Hindlimb muscle (tissue), 1 donor: ENCODE measurements around the gene KRI1. TPM values are rescaled to one million over a fixed set of nuclear protein-coding genes. Genes with fewer than 3 reads are reported as not detected.
"Not testable (repeated sequence)": the region's sequence is repeated elsewhere in the genome, so short reads cannot be mapped to it uniquely, and the experiment has no call there.

Source experiments
- DNase-seq: peaks from one replicate; pipeline ENCODE4 v3.0.0-alpha.2; 2013
- polyA plus RNA-seq: library from polyadenylated mRNA; unstranded; fragments of 120-200 nt; gene quantifications from one replicate; pipeline ENCODE4 v1.2.1, GENCODE V29; 2013; ENCODE audit not compliant: insufficient read length

Gene KRI1
- polyA plus RNA-seq, 1 donor = 27.5 TPM

DNA sequence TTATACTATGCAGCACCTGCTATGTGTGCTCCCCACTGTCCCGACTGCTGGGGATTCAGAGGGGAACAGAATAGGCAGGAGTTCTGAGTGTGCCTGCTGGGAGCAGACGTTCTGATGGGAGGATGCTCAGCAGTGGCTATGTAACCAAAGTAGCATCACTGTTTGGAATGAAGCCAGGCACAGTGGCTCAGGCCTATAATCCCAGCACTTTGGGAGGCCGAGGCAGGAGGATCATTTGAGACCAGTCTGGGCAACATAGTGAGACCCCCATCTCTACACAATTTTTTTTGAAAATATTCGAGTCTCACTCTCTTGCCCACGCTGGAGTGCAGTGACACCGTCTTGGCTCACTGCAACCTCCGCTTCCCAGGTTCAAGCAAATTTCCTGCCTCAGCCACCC lies 16.1 kb downstream of the KRI1 start:
- no peak for DNase-seq

DNA sequence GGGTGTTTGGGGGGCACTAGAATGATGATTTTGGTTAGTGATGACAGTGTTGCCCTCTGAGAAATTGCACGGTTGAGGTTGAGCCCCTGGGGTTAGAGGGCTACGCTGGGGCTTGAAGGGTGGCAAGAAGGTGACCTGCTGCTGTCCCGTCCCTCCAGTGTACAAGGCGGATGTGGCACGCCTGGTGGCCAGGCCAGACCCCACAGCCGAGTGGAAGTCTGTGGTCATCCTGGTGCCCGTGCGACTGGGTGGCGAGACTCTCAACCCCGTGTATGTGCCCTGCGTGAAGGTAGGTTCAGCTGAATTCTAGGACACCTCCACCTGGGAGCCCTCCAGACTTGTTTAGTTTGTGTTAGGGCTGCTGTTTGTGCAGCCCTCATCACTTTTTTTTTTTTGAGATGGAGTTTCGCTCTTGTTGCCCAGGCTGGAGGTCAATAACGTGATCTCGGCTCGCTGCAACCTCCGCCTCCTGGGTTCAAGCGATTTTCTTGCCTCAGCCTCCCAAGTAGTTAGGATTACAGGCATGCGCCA lies 17.0 kb downstream of the KRI1 start:
- no peak for DNase-seq

DNA sequence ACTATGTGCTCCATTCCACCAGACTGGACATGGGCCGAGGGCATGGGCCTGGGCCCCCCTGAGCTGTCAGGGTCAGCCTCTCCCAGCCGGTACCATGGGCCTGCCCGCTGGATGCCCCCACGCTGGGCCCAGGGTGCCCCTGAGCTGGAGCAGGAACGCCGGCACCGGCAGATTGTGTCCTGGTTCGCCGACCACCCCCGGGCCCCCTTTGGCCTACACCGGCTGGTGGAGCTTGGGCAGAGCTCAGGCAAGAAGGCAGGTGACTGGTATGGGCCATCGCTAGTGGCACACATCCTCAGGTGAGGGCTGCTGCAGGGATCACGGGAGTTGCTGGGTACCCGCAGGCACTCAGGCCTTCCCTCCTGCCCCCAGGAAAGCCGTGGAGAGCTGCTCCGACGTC lies 19.0 kb downstream of the KRI1 start:
- DNase-seq = no peak

DNA sequence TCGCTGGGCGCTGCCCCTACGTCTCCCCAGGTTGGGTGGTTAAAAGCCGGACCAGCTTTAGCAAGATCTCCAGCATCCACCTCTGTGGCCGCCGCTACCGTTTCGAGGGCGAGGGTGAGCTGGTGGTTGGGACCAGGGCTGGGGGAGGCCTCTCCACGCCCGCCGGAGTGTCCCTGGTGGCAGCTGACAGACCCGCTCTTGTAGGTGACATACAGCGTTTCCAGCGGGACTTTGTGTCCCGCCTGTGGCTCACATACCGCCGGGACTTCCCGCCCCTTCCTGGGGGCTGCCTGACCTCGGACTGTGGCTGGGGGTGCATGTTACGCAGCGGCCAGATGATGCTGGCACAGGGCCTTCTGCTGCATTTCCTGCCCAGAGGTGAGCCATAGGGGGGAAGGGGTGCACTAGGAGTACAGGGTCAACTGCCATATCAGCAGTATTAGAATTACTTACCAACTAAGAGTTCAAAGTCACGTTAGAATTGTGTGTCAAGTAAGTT lies 21.0 kb downstream of the KRI1 start:
- no peak for DNase-seq

DNA sequence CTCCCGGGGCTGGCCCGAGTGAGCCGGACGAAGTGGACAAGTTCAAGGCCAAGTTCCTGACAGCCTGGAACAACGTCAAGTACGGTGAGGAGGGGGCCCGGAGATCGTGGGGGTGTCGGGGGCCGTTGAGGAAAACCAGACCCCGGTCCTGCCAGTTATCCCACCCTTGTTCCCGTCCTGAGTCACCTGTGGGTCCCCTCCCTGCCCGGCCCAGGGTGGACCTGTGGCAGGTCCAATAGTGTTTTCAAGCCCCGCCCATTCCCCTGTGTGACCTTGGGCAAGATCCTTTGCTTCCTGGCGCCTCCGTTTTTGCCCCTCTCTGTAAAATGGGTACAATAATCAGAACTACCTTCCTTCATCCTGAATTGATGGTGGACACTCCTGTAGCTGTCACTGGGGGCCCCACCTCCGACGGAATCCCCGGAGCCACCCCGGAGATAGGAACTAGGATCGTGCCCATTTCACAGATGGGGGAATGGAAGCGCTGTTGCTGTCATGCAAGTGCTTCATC lies 21.5 kb downstream of the KRI1 start:
- DNase-seq = no peak

DNA sequence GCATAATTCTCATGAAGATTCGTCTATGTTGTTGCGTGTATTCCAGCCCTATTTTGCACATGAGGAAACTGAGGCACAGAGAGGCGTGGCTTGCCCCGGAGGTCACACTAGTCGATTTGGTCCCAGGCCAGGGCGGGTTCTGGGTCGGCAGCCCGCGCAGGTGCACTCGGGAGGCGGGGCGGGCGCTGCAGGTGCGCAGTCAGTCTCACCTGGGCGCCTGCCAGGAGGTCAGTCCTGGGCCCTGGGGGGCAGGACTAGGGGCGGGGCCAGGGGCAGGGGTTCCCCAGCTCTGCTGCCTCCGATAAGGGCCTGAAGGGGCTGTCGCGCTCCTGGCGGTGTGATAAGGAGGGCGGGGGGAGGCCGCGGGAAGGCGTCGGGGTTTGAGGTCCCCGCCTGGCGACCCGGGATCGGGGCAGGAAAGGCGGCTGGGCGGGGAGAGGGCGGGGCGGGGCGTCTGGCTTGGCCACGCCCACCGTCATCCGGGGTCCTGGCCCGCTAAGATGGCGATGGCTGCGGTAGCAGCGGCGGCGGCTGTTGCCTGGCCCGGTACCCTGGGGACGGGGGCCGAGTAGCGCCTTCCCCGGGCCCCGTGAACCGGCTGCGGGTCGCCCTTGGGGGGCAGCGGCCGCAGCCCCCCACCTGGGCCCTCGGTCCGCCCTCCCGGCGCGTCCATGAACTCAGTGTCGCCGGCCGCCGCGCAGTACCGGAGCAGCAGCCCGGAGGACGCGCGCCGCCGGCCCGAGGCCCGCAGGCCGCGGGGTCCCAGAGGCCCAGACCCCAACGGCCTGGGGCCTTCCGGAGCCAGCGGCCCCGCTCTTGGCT lies 22.2 kb downstream of the KRI1 start, which contains the start of gene ATG4D:
Gene ATG4D, plus strand, starts transcription at position 485 of the 822 bp plus-strand sequence. Its CDS starts 187 bp downstream, at position 672.
- peak; percentile 71 for DNase-seq

DNA sequence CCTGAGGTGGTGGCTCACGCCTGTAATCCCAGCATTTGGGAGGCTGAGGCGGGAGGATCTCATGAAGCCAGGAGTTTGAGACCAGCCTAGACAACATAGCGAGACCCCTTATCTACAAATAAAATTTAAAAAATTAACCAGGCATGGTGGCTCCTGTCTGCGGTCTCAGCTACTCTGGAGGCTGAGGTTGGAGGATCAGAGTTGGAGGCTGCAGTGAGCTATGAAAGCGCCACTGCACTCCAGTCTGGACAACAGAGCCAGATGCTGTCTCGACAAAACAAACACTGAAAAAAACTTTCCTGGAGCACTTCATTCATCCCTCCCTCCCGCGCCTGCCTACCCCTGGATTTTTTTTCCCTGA lies 22.8 kb downstream of the KRI1 start:
- DNase-seq = no peak

DNA sequence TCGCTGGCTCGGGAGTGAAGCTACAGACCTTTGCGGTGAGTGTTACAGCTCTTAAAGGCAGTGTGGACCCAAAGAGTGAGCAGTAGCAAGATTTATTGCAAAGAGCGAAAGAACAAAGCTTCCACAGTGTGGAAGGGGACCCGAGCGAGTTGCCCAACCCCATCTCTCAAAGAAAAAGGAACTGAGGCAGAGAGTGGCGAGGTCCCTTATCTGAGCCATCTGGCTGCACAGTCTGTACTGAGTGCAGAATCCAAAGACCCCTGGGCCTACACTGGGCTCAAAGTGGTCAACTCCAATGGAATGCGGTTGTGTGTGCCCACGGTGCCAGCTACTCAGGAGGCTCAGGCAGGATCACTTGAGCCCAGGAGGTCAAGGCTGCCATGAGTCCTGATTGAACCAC lies 26.8 kb downstream of the KRI1 start:
- not testable (repeated sequence) for DNase-seq

DNA sequence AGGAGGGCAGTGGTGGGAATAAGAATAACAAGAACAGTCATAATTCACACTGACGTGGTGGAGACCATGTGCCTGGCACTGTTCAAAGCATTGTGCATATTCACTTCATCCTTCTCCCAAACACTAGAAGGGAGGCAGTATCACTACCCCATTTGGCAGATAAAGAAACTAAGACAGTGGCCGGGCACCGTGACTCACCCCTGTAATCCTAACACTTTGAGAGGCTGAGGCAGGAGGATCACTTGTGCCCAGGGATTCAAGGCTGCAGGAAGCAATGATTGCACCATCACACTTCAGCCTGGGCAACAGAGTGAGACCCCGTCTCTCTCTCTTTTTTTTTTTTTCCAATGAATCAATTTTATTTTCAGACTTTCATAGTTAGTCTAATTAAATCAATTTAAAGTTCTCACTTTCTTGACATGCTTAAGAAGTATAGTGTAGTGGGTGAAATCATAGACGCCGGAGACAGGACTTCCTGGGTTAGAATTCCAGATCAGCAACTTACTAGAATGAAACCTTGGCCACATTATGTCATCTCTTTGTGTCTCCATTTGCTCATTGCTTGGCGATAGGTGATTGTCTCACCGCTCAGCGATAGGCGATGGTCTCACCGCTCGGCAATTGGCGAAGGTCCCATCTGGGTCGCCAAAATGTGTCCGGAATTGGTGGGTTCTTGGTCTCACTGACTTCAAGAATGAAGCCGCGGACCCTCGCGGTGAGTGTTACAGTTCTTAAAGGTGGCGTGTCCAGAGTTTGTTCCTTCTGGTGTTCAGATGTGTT lies 27.4 kb downstream of the KRI1 start:
- no peak for DNase-seq

DNA sequence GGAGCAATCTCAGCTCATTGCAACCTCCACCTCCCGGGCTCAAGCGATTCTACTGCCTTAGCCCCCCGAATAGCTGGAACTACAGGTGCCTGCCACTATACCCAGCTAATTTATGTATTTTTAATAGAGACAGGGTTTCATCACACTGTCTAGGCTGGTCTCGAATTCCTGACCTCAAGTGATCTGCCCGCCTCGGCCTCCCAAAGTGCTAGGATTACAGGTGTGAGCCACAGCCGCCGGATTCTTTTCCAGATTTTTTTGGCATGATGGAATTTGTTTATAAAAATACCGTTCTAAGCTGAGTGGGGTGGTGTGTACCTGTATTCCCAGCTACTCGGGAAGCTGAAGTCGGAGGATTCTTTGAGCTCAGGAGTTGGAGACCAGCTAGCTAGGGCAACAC lies 28.1 kb downstream of the KRI1 start:
- DNase-seq = no peak

DNA sequence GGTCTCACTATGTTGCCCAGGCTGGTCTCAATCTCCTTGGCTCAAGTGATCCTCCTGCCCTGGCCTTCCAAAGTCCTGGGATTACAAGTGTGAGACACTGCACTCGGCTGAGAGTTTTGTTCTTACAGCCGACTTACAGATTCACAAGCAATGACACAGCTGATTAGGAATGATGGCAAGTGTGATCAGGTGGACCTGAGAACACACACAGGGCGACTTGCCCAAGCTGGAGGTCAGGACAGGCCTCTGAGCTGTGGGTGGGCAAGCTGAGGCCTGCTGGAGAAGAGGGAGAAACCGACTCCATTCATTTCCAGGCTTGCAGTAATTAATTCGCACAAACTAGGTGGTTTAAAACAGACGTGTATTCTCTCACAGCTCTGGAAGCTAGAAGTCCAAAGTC lies 30.2 kb downstream of the KRI1 start:
- DNase-seq = no peak

DNA sequence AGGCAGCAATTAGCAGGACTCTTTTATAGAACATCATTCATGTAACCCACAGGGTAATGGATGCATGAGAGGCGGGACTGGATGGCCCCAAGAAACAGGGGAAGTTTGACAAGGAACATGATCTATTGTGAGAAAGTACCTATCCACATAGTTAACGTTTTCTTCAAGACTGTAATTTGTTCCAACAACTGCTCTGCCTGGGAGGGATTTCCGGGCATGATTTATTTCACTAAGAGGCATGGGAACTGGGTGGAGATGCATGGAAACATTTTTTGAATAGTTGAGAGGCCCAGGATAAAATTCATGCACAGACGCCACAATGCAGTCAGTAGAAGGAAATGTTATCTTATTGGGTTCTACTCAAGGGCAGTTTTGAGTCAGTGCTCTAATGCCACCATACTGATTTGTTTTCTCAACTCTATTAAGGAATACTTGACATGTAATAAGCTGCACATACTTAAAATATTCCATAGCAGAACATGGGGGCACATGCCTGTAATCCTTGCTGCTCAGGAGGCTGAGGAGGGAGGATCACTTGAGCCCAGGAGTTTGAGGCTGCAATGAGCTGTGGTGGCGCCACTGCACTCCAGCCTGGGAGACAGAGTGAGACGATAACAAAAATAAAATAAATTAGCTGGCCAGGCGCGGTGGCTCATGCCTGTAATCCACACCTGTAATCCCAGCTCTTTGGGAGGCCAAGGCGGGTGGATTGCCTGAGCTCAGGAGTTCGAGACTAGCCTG lies 32.0 kb downstream of the KRI1 start:
- no peak for DNase-seq

DNA sequence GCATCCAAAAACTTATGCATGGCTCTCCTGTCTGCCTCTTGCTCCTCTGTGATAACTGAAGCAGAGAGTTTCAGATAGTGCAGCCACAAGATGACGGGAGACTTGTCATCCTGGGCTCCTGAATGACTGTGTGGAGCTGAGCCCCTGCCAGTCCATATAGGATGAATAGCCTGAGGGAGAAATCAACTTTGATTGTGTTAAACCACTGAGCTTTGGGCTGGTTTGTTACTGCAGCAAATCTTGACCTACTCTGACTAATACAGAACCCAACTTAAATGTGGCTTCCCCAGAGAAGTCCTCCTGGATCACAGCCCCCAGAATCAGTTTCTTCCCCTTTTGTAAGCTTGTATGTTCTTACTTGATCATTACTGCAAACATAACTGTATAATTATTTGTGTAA lies 33.4 kb downstream of the KRI1 start:
- DNase-seq = no peak

DNA sequence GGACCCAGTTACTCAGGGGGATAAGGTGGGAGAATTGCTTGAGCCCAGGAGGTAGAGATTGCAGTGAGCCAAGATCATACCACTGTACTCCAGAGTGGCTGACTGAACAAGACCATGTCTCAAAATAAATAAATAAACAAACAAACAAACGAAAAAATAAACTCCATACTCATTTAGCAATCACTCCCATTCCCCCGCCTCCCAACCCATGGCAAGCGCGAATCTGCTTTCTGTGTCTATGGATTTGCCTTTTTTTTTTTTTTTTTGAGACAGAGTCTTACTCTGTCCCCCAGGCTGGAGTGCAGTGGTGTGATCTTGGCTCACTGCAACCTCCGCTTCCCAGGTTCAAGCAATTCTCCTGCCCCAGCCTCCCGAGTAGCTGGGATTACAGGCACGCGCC lies 38.9 kb downstream of the KRI1 start:
- not testable (repeated sequence) for DNase-seq

DNA sequence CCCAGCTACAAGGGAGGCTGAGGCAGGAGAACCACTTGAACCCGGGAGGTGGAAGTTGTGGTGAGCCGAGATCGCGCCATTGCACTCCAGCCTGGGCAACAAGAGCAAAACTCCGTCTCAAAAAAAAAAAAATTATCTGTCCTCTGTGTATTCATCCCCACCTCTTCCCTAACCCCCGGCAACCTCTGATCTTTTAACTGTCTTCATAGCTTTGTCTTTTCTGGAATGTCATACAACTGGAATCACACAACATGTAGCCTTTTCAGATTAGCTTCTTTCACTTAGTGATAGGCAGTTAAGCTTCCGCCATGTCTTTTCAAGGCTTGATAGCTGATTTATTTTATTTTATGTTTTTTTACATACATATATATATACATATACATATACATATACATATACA lies 40.2 kb downstream of the KRI1 start:
- no peak for DNase-seq

DNA sequence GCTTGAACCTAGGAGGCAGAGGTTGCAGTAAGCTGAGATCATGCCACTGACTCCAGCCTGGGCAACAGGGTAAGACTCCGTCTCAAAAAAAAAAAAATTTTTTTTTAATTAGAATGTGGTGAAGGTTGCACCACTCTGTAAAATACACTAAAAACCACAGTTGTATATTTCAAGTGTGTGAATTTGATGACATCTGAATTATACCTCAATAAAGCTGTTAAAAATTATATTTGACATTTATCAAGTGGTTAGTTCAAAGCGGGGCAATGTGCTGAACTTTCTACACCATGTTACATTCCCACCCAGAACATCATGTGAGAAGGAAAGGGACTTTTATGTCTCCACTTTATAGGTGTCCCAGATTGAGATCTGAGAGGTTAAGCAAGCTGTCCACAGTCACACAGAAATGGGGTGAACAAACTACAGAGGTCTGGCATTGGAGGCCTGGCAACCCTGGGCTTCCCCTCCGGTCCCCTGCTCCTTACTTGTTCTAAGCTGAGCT lies 42.6 kb downstream of the KRI1 start:
- DNase-seq = no peak

DNA sequence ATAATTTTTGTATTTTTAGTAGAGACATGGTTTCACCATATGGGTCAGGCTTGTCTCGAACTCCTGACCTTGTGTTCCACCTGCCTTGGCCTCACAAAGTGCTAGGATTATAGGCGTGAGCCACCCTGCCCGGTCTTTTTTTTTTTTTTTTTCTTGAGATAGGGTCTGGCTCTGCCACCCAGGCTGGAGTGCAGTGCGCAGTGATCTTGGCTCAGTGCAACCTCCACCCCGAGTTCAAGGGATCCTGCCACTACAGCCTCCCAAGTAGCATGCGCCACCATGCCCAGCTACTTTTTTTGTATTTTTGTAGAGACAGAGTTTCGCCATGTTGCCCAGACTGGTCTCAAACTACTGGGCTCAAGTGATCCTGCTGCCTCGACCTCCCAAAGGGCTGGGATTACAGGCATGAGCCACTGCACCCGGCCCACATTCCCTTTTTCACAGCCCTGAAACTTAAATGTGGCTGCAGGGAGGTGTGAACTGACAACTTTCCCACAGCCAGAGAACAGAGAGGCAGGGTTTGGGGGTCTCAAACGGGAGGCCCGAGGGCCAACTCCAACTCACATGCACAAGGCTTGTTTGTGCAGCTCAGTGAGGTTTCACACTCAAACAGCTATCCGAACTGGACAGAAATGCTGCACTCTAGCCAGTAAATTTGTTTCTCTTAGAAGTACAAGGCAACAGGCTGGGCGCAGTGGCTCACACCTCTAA lies 44.2 kb downstream of the KRI1 start:
- DNase-seq = no peak

DNA sequence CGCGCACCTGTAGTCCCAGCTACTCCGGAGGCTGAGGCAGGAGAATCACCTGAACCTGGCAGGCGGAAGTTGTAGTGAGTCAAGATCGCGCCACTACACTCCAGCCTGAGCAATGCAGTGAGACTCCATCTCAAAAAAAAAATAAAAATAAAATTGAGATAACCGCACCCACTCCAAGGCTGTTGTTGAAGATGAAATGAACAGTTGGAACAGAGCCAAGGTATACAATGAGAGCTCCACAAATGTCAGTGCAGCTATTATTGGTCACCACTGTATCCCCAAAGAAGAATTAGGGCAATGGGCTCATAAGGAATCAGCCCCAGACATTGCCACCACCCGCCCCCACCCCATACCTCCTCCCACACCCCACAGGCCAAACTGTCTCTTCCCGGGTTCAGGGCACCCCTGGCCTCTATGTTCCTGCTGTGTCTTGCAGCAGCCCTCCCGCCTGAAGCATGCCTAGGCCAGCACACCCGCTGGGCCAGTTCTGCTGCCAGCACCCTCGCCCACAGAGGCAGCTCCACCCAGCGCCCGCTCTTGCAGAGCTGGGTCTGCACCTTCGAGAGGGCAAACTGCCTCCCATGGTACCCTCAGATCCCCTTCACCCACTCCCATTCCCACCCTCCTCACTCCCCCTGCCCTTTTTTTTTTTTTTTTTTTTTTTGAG lies 45.0 kb downstream of the KRI1 start:
- no peak for DNase-seq

DNA sequence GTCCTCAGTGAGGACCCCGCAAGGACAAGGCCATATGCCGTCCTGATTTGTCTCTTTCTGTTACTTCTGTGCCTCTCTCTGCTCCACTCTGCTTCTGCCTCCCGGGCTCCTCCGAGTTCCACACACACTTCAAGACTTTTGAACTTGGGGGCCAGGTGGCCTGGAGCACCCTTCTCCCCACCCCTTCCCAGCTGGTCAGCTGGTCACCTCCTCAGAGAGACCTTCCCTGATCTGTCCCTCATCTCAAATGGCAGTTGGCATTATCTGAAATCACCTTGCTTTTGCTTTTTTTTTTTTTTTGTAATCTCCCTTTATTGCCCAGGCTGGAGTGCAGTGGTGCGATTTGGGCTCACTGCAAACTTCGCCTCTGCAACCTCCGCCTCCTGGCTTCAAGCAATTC lies 46.4 kb downstream of the KRI1 start:
- DNase-seq = no peak

DNA sequence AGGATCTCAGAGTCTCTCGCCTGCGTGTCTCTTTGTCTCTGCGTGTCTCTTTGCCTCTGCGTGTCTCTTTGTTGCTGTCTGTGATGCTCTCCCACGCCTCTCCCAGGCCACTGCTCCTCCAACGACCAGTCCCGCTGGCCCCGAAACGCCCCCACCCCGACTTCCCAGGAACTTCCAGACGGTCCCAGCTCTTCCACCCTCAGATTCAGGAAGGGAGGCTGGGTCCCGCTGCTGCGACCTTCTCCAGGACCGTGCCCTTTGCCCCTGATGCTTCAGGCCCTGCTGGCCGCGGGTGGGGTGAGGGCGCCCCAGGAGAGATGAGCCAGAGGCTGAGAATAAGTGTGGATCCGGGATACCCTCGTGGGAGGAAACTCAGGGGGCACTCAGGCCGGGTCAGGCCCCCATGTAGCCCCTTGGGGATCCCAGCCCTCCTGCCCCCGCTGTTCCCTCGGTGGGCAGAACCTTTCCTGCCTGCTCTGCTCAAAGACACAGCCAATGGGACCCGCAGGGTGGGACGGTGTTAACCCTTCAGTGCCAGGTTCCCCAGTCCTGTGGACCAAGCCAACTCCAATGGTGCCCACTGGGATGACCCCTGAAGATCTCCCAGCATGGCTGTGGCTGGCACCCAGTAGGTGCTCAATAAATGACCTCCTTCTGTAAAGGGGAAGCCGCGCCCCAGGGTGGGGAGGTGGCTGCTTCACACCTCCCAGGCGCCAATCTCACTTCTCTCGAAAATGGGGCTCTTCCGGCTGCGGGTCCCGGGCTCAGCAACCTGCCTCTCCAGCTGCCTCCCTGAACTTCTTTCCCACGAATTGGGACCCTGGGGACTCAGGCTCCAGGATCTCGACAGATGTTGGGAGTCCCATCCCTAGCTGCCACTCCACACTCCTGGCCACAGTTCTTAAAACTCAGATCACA lies 47.1 kb downstream of the KRI1 start:
- DNase-seq = no peak
